ENCODE results near the gene ELK3.

The ELK3 gene

GRCh38 chr12:96212456-96213375, 18.5 kb downstream of the ELK3 start:
- DNase-seq: no peak

- DNase-seq: no peak
Measured at GRCh38 chr12:96213869-96214268, 19.7 kb downstream of the ELK3 start.

GRCh38 chr12:96215919-96216273, 21.7 kb downstream of the ELK3 start:
- DNase-seq: no peak

GRCh38 chr12:96218989-96219678, 25.0 kb downstream of the ELK3 start:
- no peak for DNase-seq

- DNase-seq: peak; percentile 93
Measured at GRCh38 chr12:96219700-96220206, 25.6 kb downstream of the ELK3 start.

DNA sequence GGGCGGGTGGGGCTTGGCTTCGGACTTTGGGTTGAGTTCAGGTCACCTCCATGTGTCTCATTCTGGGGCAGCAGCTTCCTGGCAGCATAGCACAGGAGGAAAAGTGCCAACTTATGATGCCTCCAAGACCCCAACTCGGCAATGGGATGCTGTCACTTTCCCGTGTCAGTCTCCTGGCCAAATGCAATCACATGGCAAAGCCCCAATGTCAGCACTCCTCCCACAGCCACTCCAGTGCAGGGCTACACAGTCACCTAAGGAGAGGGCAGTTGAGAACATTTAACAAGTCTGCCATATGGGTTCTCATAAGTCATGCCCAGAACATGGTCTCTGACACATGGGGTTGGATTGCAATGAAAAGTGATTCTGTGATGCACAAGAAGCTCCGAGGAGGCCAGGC, 26.7 kb downstream of the ELK3 start:
- DNase-seq: no peak

DNA sequence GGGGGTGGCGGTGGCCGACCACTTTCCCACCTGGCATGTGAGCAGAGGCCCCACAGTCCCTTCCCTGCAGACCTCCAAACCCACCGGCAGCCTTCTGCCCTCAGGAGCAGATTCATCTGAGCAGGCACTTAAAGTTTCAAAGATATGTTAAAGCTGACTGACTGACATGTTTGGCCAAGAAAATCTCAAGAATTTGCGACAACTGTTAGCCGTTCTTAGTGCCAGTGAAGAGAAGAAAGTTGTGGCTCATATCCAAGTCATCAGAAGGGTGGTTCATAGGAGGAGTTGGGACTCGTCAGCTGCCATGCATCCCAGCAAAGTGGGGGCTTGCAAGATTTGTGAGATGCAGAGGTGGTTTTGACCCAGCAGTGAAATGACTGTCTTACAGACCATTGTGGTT, 27.2 kb downstream of the ELK3 start:
- no peak for DNase-seq

GRCh38 chr12:96223411-96224218, 29.4 kb downstream of the ELK3 start:
- no peak for DNase-seq

DNA sequence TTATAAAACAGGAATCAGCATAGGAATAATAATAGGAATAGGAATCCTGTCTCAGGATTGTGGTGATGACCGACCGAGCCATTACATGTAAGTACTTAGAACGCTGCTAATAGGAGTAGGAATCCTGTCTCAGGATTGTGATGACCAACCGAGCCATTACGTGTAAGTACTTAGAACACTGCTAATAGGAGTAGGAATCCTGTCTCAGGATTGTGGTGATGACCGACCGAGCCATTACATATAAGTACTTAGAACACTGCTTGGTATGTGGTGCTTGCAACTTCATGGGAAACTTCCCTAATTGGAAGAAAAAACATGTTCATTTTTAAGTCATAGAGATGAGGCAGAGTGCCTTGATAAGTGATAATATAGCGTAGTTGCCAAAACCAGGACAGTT, 30.0 kb downstream of the ELK3 start:
- DNase-seq: peak; percentile 22

GRCh38 chr12:96225044-96225855, 31.1 kb downstream of the ELK3 start:
- no peak for DNase-seq

- DNase-seq: no peak
Measured at GRCh38 chr12:96225994-96226399, 31.8 kb downstream of the ELK3 start.

GRCh38 chr12:96226401-96226800, 32.2 kb downstream of the ELK3 start:
- no peak for DNase-seq

DNA sequence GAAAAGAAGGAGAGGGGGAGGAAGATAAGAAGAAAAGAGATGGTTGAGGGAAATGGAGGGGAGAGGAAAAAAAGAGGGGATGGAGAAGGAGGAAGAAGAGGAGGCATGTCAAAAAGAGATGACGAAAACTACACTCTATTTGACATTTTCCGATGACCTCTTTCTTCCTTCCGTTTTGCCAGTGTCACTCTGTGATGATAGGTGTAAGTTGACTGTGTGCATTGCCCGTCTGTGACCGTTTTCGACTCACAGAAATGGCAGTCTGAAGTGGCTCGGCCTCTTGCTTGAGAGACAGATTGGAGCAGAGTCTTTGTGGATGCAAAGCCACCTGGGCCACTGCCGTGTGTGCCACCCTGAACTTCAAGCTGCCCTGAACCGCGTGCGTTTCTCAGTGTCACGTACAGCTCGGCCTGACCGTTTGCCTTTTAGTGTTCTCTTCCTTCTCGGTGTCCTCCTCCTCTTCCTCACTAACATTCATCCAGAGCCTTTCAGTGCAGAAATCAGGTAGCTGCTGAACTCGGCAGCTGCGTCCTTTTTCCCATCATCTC, 32.7 kb downstream of the ELK3 start:
- DNase-seq: no peak

- no peak for DNase-seq
Measured at GRCh38 chr12:96227365-96228106, 33.4 kb downstream of the ELK3 start.

- no peak for DNase-seq
Measured at GRCh38 chr12:96228566-96229248, 34.5 kb downstream of the ELK3 start.

DNA sequence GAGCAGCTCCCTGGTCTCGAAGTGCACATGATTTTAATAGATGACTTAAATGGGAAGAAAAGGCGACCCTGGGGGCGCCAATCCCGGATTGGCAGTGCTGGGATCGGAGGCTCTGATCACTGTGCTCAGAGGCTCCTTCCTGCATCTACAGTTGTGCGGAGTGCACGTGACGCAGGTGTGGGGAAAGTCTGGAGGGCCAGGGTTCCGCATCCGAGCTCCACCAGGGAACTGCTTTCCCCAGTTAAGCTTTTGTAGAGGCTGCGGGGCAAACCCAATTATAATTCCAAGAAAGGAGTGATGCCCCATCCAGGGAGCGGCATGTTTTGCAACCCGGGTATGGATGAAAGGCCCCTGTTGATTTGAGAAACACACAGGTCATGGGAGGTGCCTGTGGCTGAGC, 36.5 kb downstream of the ELK3 start:
- DNase-seq: no peak

GRCh38 chr12:96233168-96233567, 39.0 kb downstream of the ELK3 start:
- no peak for DNase-seq

GRCh38 chr12:96233939-96234461, 39.8 kb downstream of the ELK3 start:
- DNase-seq: peak; percentile 66

DNA sequence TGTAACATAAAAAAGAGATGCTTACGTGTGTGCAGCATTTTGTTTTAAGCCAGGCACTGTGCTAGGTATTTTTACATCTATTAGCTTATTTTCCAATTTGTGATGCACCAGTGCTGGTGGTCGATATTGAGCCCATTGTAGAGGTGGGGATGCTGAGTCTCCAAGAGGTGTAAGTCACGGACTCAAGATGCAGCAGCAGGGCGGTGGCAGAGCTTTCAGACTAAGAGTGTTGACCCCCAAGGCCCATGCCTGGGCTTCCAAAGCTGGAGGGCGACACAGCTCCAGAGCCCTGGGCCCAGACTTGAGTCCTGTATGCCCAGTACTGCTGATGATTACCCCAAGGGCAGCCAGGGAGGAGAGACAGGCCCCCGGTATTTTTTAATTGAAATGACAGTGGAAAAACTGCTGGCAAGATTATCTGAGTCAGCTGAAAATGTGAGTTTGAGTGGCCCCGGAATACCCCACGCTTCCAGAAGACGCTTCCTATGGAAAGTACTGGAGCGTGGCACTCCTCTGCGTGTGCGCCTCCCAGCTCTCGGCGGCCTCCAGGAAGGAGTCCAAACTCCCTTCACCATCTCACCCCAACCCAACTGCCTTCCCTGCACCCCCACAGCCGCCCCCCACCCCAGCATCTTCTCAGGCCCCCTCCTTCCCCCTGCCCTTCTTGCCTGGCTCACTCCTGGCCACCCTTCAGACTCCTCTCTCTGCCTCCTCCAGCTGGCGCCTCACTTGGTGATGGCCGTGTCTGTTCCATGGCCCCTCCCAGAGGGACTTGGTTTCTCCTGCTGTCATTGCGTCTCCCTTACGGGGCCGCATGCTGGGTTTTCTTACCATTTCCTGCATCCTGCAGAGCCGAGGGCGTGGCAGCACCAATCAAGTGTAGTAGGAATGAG, 40.7 kb downstream of the ELK3 start:
- no peak for DNase-seq

All from fibroblast of skin of scalp (primary cell).